ENCODE results near the gene C18orf32. TPM values are rescaled to one million over a fixed set of nuclear protein-coding genes. Genes with fewer than 3 reads are reported as not detected.

Gene C18orf32
- total RNA-seq, result 51.0 TPM

GRCh38 chr18:49486953-49487710 lies at the start of gene C18orf32:
C18orf32 (minus strand) TSS chr18:49487234; CDS start chr18:49483748, 3,486 bp downstream.

GRCh38 chr18:49491857-49492693 lies 5.0 kb upstream of the C18orf32 start, which contains the start of gene RPL17:
RPL17 (minus strand) TSS chr18:49492465.

Other genes with a start within 250 kb of the C18orf32 start
- gene DYM, start 26.6 kb downstream of the C18orf32 start, total RNA-seq, result 74.4 TPM
- 988 TPM for gene RPL17, start 5.2 kb upstream of the C18orf32 start, total RNA-seq
- gene LIPG, start 74.8 kb upstream of the C18orf32 start, total RNA-seq, result 20.2 TPM